ENCODE measurements around the gene TNFRSF13B. TPM values are rescaled to one million over a fixed set of nuclear protein-coding genes. Genes with fewer than 3 reads are reported as not detected.
"Not testable (repeated sequence)": the region's sequence is repeated elsewhere in the genome, so short reads cannot be mapped to it uniquely, and the experiment has no call there.

Gene TNFRSF13B
- polyA plus RNA-seq, 1 donor = 0.13 TPM

DNA sequence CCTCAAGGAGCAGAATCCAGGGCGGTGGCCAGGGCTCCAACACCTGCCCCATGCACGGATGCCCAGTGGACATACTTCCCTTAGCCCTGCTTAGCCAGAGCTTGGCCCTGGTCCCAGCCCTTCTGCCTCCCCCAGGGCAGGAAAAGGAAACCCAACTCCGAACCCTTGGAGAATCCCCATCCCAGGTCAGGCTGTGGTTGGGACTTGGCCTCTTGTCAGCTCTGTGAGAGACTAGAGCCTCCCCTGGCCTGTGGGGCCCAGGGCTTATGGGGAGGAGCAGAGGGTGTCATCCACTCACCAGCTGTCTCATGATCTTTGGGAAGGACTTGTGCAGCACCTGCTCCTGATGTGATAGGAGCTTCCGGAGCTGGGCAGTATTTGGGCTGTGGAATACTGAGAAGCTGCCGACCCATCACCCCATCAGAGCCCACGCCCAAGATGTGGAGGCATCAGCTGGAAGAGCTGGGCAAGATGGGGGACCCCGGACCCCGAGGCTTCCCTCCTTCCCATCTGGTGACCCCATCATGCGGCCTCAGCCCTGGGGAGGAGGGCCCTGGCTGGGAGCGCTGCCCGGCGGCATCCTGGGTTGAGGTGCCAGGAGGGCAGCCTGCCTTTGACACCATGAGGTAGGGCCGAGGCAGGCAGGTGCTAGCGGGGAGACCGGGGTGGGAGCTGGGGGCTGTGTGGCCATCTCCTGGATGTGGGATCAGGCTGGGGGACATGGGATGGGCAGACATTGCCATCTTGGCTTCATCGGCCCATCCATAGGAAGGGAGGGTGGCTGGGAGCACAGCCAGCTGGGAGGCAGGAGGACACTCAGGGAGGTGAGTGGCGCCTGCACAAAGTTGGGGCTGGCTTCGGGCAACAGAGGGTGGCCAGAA lies 45.1 kb downstream of the TNFRSF13B start:
- DNase-seq (ENCODE audit: low read depth) = no peak

DNA sequence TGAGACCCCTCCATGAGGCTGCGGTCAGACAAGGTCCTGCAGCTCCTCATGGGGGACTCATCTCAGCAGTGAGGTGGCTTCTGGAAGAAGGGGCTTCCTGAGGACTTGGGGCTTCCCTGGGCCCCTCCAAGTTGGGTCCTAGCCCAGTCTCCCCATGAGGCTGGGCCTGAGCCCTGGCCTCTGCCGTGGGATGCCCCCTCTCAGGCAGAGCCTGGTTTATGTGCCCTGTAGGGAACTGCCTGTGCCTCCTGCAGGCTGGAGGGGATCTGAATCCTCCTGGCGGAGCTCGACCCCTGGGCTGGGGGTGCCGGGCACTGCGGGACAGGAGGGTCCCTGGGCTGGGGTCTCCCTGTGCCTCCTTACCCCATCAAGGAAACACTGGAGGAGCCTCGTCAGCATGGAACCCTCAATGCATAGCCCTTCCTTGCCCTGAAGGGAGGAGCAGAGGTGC lies 45.8 kb downstream of the TNFRSF13B start:
- DNase-seq (ENCODE audit: low read depth) = no peak

DNA sequence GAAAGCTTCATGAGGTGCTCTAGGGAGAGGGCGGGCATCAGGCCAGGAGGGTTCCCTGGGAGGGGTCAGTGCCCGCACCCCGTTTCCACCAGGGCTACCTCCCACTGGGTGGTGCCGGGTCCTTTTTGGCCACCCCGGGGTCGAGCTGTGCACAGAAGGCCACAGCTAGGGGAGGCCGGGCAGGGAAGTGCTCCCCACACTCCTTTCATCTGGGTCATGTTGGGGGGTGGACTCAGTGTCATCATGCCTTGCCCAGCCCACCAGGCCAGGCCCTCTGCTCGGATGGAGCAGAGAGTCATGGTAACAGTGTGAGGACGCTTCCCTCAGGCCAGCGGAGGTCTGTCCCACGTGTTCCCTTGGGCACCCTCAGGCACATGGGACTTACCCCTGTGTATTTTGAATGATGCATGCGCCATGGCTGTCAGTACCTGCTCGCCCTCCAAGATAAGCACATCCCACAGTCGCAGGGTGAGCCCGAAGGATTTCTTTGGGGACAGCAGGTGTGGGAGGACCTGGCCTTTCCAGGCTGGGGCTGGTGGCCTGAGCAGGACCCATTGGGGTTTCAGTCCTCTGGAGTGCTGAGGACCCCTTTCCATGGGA lies 46.4 kb downstream of the TNFRSF13B start:
- DNase-seq (ENCODE audit: low read depth) = no peak

DNA sequence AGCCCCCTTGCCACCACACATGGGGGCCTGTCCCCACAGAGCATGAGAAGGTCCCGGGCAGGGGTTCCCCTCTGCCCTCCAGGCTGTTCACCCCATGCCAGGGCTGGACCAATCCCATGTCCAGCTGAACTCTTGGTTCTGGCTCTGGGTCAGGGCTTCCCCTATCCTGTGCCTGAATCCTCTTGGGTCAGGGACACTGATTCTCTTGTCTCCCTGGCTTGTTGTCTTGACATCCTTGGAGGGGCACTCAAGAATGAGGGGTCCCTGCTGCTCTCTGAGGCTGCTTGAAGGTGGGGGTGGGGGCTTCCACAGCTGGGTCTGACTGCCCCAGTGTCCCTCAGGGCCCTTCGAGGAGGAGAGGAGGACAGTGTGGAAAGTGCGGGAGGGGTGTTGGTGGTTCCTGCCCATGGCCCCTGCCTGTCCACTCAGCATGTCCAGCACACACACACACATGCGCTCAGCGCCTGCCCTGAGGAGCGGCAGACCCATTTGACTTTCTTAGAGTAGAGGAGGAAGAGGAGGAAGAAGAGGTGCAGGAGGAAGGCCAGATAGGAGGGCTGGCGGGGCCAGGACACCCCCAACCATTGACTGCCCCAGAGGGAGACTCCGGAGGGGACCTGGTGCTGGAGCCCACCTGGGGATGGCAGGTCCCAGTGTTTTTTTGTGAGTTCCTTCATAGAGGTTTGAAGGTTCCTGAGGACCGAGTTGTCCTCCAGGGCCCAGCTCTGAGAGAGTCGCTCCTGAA lies 47.0 kb downstream of the TNFRSF13B start:
- DNase-seq (ENCODE audit: low read depth) = no peak

DNA sequence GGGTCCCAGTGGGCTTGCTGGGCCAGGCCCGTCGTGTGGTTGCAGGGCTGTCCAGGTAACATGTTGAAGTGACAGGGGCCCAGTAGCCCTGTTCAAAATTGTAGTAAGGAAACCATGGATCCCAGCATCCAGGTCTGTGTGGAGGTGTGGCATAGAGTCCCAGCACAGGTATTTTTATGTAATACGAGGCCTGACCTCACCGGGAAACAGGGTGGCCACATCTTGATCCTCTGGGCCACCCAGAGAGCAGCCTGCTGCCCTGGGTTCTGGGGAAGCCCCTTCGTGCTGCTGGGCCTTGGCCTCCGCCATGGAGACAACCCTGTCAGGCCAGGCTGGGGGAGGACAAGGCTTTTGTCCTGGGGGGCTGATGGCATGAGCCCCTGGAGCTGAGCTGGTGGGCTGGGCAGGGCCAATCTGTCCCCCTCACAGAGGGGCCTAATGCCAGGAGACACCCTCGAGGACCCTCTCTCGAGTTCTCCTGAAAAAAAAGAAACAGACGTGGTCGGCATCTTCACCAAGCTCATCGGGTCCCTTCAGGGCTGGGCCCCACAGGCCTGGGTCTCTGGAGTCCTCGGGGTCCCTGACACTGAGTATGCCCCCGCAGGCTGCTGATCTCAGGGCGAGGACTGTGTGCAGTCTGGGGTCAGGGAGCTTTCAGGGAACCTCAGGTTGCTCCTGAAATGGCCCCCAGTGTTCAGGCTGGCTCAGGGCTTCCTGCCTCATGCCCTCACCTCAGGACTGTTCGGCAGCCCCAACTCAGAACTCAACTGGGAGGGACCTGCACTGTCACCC lies 47.8 kb downstream of the TNFRSF13B start:
- no peak for DNase-seq (ENCODE audit: low read depth)

DNA sequence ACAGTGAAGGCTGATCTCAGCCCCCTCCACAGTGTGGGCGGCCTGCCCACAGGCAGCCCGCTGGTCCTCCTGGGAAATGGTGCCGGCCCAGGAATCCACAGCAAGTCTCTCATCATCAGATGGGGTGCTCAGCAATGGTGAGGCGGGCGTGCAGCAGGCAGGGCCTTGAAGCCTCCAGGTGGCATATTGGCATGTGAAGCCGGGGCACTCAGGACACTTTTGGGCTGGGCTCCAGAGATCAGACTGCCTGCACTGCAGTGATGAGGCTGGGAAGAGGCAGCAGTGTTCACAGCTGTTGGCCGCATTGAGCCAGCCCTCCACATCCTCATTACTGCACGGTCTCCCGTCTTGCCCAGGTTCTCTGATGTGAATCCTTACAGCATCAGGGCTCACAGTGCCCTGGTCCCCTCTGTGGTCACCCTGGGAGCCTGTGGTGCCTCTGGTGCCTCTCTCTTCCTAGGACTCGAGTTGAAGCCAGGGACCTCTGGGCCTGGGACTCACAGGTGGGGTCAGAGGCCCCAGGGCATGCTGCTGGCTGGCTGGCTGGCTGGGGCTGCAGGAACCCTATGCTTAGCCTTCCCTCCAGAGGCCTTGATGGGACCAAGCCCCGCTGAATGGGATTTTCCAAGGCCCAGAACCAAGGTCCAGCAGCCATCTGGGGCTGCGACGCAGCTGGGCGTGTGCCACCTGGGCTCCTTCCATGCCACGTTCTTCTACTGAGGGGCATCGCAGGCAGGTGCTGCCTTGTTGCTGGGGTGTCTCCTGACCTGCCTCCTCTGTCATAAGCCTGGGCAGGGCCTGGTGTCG lies 48.6 kb downstream of the TNFRSF13B start:
- no peak for DNase-seq (ENCODE audit: low read depth)

DNA sequence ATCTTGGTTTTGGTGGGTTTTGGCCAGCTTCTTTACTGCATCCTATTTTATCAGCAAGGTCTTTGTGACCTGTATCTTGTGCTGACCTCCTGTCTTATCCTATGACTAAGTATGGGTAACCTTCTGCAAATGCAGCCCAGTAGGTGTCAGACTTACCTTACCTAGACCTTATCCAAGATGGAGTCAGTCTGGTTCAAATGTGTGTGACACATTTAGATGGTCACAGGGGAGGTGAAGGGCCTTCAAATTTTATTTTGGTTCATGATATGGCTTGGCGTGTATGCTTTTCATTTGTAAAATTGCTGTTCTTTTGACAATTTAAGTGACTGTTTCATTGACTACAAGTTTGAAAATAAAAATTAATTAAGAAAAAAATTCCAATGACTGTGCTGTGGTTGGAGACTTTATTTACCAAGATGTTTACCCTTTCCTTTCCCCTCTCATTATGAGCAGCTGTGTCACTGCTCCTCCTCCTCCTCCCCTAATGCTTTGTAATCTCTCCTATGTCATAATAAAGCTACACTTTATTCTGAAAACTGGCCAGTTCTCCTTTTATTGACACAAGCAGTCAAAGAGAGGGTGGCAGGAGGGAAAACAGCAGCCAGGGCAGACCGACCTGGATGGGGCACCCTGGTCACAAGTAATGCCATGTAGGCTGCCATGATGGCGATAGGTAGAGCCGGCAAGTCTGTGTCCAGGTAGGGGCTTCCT lies 49.4 kb downstream of the TNFRSF13B start:
- DNase-seq (ENCODE audit: low read depth) = no peak

DNA sequence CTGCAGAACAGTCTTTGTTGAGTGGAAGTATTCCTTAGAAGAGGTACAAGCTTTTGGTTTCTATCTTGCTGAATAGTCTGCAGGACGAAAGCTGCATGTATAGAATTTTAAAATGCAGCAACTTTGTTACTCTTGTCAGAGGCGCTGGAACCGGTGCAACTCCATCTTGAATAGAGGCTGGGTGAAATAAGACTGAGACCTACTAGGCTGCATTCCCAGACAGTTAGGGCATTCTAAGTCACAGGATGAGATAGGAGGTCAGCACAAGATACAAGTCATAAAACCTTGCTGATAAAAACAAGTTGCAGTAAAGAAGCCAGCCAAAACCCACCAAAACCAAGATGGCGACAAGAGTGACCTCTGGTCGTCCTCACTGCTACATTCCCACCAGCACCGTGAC lies 50.5 kb downstream of the TNFRSF13B start:
- not testable (repeated sequence) for DNase-seq (ENCODE audit: low read depth)

DNA sequence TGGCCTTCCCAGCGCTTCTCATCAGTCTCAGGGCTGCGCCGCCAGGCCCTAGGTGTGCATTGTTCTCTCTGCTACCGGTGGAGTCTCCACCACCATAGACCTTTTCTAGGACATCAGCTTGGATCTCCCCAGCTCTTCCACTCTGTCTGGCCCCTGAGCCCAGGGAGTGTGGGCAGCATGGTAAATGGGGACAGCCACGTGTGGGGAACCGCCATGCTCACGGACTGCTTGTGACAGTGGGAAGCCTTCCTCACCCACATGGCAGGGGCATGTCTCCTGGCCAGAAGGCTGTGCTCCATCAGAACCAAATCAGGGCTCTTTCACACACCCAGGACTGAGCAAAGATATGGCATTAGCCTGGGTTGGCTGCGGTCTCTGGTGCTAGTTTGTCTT lies 51.3 kb downstream of the TNFRSF13B start:
- DNase-seq (ENCODE audit: low read depth) = no peak

DNA sequence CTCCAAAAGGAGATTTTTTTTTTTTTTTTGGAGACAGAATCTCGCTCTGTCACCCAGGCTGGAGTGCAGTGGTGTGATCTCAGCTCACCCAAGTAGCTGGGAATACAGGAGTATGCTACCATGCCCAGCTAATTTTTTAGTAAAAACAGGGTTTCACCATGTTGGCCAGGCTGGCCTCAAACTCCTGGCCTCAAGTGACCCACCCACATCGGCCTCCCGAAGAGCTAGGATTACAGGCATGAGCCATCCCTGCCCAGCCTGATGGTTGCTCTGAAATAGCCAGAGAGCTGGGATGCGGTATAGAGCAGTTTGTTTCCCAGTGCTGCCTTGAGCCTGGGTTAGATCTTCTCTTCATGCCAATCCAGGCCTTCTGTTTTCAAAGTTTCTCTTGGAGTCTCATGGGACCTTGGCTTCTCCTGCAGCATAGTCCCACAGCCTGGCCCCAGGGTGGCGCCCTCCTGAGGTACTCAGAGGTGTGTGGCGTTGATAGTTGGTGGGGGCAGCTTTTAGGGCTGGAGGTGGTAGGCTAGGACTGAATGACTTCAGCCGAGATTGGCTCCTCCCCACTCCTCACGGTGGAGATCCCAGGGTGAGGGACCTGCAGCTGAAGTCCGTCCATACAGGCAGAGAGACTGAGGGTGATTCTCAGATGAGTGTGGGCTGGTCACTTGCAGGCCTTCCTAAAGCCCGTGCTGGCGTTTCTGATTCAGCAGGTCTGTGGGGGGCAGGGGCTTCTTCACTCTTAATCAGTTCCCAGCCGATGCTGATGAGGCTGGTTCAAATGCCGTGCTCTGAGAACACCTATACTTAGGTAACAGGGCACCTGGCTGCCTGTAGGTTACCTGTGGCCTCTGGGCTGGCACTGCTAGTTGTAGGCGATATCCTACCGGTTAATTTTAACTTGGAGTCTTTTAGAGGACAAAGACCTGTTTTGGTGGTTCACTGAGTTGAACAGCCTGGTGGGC lies 52.0 kb downstream of the TNFRSF13B start:
- DNase-seq (ENCODE audit: low read depth) = no peak

DNA sequence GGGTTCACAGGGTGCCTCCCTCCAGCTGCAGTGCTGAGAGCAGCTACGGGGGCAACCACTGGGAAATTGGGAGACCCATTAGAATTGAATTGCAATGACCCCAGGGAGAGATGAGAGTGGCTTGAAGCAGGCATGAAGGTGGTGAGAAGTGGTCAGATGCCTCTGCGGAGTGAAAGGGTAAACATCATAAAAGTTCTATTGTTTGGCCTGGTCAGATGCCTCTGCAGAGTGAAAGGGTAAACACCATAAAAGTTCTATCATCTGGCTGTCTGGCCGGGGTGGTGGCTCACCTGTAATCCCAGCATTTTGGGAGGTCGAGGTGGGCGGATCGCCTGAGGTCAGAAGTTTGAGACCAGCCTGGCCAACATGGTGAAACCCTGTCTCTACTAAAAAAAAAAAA lies 53.5 kb downstream of the TNFRSF13B start:
- no peak for DNase-seq (ENCODE audit: low read depth)

DNA sequence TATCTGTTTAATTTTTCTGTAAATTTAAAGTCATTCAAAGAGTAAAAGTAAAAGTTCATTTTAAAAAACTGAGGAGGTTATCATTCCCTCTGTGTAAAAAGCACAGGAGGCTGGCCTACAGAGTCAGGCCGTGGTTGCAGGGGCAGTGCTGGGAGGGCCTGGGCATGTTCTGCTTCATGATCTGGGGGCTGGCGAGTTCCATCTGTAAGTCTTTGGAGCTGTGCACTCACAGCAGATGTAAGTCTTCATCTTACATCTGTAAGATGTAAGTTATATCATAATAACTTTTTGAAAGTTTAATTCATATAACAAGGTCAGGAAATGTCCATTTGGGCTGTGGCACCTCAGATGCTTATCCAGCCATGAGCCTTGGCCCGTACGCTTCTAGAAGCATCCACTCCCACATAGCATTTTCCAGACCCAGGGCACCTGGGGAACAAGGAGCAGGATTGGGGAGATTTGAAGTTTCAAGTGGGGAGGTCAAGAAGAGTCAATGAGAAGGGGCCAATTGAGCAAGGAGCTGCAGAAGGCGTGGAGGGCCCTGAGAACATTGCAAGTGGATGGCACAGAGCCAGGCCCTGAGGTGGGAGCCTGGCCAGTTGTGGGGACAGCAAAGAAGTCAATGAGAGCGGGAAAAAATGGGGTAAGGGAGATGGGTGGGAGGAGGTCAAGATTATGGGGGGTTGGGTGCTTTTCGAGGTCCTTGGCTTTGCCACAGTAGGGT lies 54.1 kb downstream of the TNFRSF13B start:
- no peak for DNase-seq (ENCODE audit: low read depth)

DNA sequence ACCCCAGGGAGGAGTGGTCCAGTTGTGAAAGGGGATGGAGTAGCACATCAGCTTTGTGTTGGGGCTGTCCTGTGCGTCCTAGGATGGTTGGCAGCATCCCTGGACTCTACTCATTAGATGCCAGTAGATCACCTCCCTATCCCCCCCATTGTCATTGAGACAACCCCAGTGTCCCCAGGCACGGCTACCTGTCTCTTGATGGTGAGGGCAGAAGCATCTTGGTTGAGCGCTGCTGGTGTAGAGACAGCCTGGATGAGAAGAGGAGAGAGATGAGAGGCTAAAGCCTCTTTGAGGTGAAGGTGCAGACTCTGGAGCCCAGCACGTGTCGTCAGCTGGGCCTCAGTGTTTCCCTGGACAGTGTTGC lies 55.4 kb downstream of the TNFRSF13B start:
- DNase-seq (ENCODE audit: low read depth) = no peak

DNA sequence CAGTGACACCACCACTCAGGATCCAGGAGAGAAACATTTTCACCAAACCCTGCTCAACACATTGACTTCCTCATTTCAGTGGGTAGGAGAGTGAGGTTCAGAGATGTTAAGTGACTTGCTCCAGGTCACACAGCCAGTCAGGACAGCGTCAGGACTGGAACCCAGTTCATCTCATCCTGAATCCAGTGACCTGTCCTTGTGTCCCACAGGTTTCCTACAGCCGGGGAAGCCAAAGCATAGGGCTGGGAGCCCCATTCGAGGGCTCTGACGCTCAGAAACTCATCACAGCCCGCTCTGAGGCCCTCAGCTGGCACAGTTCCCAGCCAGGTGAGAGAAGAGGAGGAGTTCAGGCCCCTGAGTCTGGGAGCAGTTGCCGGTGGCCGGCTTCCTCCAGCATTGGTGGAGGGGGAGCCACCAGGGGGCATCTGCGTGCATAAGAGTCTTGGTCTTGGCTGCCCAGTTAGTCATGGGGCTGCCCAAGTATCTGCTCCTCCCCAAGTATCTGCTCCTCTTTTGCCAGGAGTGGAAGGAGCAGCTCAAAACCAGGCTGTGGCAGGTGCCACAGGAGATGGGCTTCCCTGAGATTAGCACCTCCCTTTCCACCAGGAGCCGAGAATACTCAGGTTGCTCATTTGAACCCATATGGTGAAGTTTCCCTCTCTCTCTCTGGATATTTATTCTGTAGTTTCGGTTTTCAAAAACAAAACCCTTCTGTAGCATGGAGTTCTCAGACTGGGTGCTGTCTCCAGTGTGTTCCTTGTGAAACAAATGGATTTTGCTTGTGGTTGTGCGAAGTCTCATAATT lies 56.0 kb downstream of the TNFRSF13B start:
- no peak for DNase-seq (ENCODE audit: low read depth)

DNA sequence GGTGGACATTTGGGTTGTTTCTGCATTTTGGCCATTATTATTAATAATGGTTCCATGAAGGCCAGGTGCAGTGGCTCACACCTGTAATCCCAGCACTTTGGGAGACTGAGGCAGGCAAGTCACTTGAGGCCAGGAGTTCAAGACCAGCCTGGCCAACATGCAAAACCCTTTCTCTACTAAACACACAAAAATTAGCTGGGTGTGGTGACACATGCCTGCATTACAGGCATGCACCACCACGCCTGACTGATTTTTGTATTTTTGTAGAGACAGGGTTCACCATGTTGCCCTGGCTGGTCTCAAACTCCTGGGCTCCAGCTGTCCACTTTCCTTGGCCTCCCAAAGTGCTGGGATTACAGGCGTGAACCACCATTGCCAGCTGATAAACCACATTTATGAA lies 58.5 kb downstream of the TNFRSF13B start:
- no peak for DNase-seq (ENCODE audit: low read depth)

DNA sequence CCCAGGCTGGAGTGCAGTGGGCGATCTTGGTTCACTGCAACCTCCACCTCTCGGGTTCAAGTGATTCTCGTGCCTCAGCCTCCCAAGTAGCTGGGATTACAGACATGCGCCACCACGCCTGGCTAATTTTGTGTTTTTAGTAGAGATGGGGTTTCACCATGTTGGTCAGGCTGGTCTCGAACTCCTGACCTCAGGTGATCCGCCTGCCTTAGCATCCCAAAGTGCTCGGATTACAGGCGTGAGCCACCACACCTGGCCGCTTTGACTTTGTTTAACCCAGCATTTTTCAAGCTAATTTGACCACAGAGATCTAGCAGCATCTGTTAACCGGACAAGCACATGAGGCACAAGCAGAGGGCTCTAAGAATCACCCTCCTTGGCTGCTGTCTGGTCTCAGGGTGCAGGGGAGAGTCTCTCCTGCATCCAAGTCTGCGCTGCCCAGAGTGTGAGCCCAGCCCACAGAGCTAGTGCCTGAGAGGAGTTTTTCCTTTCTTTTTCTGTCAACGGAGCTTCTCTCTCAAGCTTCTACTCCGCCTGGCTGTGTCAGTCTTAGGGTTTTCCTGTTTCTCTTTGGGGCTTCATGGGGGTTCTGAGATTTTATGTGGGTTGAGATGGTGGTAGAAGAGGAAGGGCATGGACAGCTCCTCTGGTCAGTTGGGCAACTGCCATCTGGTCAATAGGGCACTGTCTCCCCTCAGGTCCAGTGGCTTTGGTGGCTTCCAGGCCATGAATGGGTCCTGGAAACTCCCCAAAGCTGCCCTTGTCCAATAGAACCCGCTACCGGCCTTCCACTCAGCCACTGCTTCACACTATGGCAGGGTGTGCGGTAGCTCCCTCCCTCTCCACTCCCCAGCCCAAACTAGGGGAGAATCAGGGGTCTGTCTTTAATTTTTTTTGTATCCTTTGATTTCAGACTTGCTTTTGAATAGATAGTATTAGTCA lies 59.6 kb downstream of the TNFRSF13B start:
- no peak for DNase-seq (ENCODE audit: low read depth)

Measured in forelimb muscle (tissue), 1 donor.